GM18507 (cell line): Measurements from ENCODE around the gene NCBP3.

Source experiments
- DNase-seq: peaks from one replicate; pipeline ENCODE4 v3.0.0; 2011; ENCODE audit warnings: low read depth; ENCODE audit not compliant: insufficient read length; ENCODE audit errors: extremely low spot score
- FAIRE-seq: peaks from 2 replicates; lab custom pipeline; 2011; peaks lifted over from hg19 to GRCh38; lab: Jason Lieb, UNC

Gene NCBP3

DNA sequence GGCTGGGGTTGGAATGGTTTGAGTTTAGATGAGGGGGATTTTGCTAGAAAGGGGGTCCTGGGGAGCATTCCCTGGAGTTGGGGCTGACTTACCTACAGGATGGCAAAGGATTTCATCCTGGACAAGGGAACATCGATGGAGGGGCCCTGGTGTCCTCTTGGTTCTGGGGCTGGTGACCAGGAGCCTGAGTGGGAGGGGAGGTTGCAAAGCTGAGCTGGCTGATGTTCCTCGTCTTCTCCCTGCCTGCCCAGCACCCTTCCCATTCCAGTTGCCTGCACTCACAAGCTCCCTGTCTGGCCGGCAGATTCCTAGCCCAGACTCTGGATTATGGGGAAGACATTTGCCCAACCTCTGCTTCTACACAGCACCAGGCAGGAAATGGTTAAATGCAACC, 82.3 kb downstream of the NCBP3 start:
- no peak for FAIRE-seq
- no peak for DNase-seq

DNA sequence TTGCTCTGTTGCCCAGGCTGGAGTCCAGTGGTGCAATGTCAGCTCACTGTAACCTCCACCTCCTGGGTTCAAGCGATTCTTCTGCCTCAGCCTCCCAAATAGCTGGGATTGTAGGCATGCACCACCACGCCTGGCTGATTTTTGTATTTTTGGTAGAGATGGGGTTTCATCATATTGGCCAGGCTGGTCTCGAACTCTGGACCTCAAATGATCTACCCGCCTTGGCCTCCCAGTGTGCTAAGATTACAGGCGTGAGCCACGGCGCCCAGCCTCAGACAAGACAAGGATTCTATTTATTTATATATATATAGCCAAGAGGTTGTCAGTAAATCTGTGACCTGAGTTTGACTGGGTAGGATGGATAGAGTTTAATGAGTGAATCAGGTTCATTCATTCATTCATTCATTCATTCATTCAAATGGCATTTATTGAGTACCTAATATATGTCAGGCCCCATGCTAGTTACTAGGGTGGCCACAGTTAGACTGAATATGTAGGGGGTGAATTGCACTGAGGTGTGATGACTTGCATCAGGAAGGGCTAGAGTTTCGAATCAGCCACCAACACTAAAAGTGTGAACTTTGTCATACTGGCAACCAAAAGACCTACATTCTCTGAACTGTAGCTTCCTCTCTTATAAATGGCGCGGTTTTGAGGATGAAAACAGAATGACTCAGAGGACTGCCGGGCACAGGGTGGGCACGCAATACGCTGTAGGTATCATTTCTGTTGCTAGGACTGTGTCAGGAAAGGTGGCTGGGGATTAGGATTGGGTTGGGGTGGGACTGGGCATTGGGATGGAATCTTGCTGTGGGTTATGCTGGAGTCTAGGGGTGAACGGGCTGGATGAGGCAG, 82.9 kb downstream of the NCBP3 start:
- peak; percentile 99 for FAIRE-seq
- DNase-seq, result peak; percentile 66

DNA sequence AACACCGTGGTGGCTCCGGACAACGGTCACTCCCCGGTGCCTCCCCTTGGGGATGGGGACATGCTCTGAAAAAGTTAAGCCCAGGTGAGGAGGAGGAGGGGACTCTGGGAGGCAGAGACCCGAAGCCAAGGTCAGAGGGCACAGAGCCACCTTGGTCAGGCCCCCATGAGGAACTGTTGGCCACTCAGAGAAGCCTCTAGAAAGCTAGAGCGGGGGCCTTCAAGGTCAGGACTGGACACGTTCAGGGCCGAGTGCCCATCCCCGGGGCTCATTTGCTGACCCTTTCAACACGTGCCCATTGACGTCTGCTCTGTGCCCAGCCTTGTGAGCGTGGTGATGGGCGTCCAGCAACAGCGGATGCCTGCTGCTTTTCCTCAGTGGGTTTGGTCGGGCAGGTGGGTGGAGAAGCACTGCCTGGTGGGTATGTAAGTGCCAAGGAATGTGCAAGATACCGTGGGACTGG, 84.1 kb downstream of the NCBP3 start:
- FAIRE-seq (no peak), DNase-seq (no peak)

DNA sequence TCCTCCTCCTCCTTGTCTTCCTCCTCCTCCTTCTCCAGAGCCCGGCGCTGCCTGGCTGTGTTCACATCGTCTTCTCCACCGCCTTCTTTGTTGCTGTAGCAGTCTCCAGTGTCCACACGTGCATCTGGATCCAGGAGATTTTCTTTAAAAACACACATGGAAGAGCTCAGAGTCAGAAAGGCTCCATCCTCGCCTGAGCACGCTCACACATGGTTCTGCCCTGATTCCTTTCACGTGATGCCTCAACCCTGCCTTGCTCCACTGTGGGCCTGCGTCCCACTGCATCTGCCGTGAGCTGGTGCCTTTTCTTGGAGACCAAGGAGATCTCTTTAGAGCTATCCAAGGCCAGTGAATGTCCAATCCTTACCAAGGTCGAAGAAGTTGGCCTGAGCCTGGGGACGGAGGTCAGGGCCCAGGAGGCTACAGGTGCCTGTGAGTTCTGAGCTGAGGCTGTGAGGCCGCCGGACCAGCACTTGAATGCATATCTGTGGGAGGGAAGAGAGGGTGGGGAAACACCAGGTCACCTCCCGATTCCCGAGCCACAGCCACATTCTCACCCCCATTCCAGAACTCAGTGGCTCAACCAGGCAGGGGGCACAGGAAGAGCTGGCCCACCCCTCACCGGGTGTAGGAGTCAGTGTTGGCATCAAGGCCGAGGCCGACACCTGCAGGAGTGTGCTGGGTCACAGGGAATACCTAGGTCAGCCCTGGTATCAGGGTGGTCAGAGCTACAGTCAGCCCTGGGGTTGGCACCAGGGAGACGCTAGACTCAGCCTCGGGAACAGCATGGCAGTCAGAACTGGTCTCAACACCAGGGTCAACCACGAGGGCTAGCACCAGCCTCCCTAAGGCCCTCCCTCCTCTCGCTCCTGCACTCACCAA, 84.8 kb downstream of the NCBP3 start:
- DNase-seq (no peak), FAIRE-seq (no peak)

DNA sequence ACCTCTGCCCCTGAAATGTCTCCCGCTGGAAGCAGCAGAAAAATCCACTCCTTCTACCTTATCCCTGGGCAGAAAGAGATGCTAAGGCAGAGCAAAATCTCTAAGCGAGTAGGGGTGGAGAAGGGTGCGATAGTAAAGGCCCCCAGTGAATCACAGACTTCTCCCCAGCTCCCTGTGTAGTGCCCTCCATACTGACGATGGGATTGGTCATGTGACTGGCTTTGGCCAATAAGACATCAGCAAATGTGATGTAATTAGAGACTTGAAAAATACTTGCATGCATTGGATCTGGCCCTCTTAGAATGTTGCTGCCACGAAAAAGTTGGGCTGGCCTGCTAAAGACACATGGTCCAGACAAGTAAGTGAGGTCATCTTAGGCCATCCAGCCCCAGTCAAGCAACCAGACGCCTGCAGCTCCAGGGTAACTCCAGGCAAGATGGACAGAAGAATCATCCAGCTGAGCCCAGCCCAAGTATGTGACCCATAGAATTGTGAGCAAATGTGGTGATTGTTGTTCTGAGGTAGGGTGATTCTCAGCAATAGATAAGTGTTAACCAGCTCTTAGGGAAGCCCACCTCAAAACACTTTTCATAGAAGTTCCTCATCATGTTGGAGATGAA, 86.3 kb downstream of the NCBP3 start:
- no peak for DNase-seq
- no peak for FAIRE-seq

DNA sequence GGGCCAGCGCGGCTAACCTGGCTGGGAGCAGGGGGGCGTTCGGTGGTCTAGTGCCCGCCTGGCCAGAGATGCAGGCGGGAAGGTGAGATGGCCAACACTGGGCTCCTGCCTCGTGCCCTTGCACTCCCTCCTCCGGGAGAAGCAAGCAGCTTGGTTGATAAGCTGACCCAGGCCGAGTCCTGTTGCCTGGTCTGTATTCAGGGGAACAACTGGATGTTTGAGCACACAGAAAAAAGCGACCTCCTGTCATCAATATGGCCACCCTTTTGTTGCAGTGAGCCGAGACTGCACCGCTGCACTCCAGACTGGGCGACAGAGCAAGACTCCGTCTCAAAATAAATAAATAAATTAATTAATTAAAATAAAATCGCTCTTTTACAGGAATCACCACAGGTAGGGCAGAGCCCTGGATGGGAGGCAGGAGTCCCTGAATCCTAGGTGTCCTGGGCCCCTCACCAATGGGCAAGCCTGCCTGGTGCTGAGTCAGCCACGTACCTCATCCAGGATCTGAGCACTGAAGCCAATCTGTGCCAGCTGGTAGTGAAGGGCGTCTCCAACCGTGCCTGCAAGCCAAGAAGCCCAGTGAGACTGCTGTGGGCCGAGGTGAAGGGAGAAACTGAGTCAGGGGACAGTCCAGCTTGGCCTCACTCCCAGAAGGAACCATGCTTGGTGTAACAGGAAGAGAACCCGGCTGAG, 90.6 kb downstream of the NCBP3 start:
- DNase-seq, result no peak
- no peak for FAIRE-seq

DNA sequence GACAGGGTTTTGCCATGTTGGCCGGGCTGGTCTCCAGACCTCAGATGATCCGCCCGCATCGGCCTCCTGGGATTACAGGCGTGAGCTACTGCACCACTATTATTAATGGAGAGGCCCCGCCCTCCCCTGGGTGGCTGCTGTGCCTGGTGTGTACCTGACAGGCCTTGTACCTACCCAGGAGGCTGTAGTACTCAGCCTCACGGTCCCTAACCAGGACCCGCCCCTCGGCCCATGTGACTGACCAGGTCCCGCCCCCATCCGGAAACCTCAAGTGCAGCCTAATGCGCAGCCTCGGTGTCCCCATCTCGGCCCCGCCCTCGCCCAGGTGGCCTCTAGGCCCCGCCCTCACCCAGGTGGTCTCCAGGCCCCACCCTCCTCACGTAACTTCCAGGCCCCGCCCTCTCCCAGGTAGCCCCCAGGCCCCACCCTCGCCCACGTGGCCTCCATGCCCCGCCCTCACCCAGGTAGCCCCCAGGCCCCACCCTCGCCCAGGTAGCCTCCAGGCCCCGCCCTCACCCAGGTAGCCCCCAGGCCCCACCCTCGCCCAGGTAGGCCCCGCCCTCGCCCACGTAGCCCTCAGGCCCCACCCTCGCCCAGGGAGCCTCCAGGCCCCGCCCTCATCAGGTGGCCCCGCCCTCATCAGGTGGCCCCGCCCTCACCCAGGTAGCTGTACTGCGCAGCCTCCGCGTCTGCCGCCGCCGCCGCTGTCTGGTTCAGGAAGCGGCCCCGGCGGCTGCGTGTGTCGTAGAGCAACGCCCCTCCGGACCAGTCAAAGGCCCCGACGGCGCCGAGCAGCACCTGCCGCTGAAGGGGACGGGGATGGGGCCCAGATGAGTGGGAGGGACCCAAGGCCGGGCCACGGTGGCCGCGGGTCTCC, 91.3 kb downstream of the NCBP3 start:
- FAIRE-seq, result peak; percentile 58

DNA sequence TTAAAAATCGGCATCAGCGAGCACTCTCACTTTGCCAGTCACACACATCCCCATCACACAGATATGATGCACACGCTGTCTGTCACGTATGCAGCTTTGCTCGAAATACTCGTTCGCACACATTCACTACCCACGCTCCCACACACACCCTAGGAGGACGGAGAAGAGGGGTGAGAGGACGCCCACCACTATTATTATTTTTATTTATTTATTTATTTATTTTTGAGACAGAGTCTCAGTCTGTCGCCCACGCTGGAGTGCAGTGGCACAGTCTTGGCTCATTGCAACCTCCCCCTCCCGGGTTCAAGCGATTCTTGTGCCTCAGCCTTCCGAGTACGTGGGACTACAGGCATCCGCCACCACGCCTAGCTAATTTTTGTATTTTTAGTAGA, 92.0 kb downstream of the NCBP3 start:
- FAIRE-seq, result no peak
- no peak for DNase-seq

More for the DNA sequence above, 91.3 kb downstream of the NCBP3 start:
- DNase-seq, result peak; percentile 53

DNA sequence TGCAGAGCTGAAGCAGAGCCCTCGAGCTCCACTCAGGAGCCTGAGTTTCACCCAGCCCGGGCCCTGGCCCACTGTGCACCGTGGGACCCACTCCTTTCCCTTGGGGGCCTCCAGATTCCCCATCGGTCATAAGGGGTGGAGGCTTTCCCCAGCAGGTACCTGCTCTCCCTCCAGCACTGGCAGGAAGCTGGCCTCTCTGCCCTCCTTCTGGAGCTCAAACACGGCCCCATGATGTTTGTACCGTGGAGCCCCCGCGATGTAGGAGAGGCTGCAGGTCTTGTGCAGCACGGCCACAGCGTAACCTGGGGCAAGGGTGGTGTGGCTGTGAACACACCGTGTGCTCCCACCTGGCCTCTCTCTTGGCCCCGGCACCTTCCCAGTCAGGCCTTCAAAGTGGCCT, 92.4 kb downstream of the NCBP3 start:
- DNase-seq (no peak), FAIRE-seq (no peak)
